Left lung (tissue), 10 donors: Measurements from ENCODE around the gene SF3B5. TPM values are rescaled to one million over a fixed set of nuclear protein-coding genes. Genes with fewer than 3 reads are reported as not detected.

Experiments used
- ATAC-seq: fragments of 200-7000 bp; cut with Tn5 transposase; one replicate; pipeline ENCODE4 v1.9.1; 2020; ENCODE audit warnings: moderate library complexity
- DNase-seq, 4 donors: peaks; one replicate each; pipeline ENCODE4 v3.0.0-alpha.2; 2013 to 2020
- H3K27ac ChIP-seq, 2 donors: fragments of 200-600 bp; sonication (generic) in 1 of 2; one replicate each; pipeline versions ENCODE4 v1.5.0 to v1.8.0; 2020 to 2021
- H3K27me3 ChIP-seq, 2 donors: fragments of 200-600 bp; sonication (generic) in 1 of 2; one replicate each; pipeline versions ENCODE4 v1.5.0 to v1.8.0; 2020 to 2021
- H3K36me3 ChIP-seq, 2 donors: fragments of 200-600 bp; sonication (generic) in 1 of 2; one replicate each; pipeline versions ENCODE4 v1.5.0 to v1.8.0; 2020 to 2021
- H3K4me1 ChIP-seq, 2 donors: fragments of 200-600 bp; one replicate each; pipeline ENCODE4 v1.8.0; 2021
- H3K4me3 ChIP-seq, 2 donors: fragments of 200-600 bp; sonication (generic) in 1 of 2; one replicate each; pipeline versions ENCODE4 v1.5.0 to v1.8.0; 2020 to 2021; ENCODE audit warnings: mild to moderate bottlenecking in 1 of 2
- H3K9me3 ChIP-seq, 2 donors: fragments of 200-600 bp; sonication (generic) in 1 of 2; one replicate each; pipeline versions ENCODE4 v1.5.0 to v1.8.0; 2020 to 2021
- CTCF ChIP-seq, 2 donors: fragments of 200-600 bp; sonication (generic) in 1 of 2; IDR thresholded peaks; one replicate each; pipeline versions ENCODE4 v1.5.0 to v1.8.0; 2021; ENCODE audit warnings: antibody characterized with exemption in 2 of 2
- intact Hi-C, 2 donors: fragments of 100-400 bp; cut with DNase I; formaldehyde crosslinking; loops; one replicate each; pipeline versions ENCODE4 v1.11.2 to v1.14.2; 2022
- polyA plus RNA-seq, 6 donors: library from polyadenylated mRNA; unstranded; fragments of 120-200 nt; gene quantifications; one replicate each; pipeline ENCODE4 v1.2.1, GENCODE V29; 2013; ENCODE audit not compliant: insufficient read length in 6 of 6
- total RNA-seq, 2 donors: library from RNA; stranded (reverse); fragmentation: NEBNext Ultra II Directional; extraction: Animal tissue kit (Norgen Biotek cat#: 25700); gene quantifications; one replicate each; pipeline ENCODE4 v1.2.1, GENCODE V29; 2021
- donor health status: DM: no; HTN: yes; CAD: no.
- donor health status: DM: no; HTN: no; CAD: no.

Gene SF3B5
- total and polyA plus RNA-seq, 8 donors = 100 to 135 (median 118) TPM

- no peak for DNase-seq
- no peak overlapping the region for H3K4me3 ChIP-seq
- no peaks in the 10 kb centered on the region for H3K9me3 ChIP-seq
- no peaks in the 10 kb centered on the region for H3K27me3 ChIP-seq
- H3K36me3 ChIP-seq = no peaks in the 10 kb centered on the region
- H3K4me1 ChIP-seq = peaks cover 0 to 12% of the 10 kb centered on the region in 2 donors
- intact Hi-C loops = no loop called here
- H3K27ac ChIP-seq = no peak overlapping the region
- no peak for ATAC-seq
- no peak for TF ChIP-seq CTCF (IDR thresholded peaks at IDR 0.05)
Measured at GRCh38 chr6:144123836-144124235, 28.5 kb upstream of the SF3B5 start.

DNA sequence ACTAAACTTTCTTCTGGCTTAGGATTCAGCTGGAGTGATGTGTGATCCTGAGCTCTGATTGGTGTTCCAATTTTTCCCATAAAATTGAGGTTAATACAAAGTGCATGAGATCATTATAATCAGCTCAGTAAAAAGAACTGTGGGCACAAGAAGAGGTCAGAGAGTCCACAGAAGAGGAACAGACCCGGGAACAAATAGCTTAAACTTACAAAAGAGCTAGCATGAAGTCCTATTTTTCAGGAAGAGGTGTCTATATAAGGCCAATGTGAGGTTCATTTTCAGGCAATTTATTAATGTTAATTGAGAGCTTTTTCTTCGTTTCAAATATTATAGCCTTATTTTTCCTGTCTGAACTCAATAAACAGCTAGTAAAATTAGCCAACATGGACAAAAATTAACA is 28.0 kb upstream of the SF3B5 start:
- Histone ChIP-seq H3K36me3 (no peaks in the 10 kb centered on the region), H3K27me3 (no peaks in the 10 kb centered on the region), H3K4me1 (peaks cover 0 to 12% of the 10 kb centered on the region in 2 donors), H3K4me3 (no peak overlapping the region), H3K27ac (no peak overlapping the region), H3K9me3 (no peaks in the 10 kb centered on the region)
- ATAC-seq (no peak), DNase-seq (no peak)
- intact Hi-C loops = no loop called here
- no peak for TF ChIP-seq CTCF (IDR thresholded peaks at IDR 0.05)

DNA sequence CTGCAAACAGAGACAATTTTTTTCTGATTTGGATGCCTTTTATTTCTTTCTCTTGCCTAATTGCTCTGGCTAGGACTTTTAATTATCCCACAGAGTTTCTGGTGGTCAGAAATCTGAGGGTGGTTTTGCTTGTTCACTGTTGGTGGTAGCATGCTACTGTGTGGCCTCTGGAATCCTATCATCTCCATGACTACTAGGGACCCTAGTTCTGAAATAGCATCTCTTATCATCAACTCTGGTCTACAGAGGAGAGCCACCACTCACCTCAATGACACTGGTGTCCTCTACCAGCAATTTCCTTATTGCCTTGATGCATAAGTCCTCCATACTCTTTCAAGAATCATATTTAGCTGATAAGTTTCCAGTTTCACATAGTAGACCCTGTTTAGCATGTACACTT is 27.5 kb upstream of the SF3B5 start:
- intact Hi-C loops = no loop called here
- no peak for TF ChIP-seq CTCF (IDR thresholded peaks at IDR 0.05)
- Histone ChIP-seq H3K4me1 (peaks cover 0 to 12% of the 10 kb centered on the region in 2 donors), H3K27me3 (no peaks in the 10 kb centered on the region), H3K9me3 (no peaks in the 10 kb centered on the region), H3K36me3 (no peaks in the 10 kb centered on the region), H3K4me3 (no peak overlapping the region), H3K27ac (no peak overlapping the region)
- ATAC-seq (no peak), DNase-seq (no peak)

DNA sequence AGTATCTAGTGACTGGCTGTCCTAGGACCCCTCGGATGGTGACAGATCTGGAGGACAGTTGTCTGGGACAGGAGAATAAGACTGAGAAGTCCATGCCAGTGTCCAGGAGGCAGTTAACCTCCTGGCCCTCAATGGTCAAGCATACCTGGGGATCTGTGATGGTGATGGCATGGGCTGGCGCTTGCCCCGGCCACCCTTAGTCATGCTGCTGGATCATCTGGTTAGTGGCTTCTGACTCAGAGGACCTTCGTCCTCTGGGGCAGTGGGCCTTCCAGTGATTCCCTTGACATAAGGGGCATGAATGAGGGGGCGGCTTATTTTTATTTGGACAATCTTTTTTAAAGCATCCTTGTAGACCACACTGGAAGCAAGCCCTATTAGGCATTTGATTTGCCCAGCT is 24.0 kb upstream of the SF3B5 start:
- Histone ChIP-seq H3K4me1 (peaks cover 0 to 12% of the 10 kb centered on the region in 2 donors), H3K27ac (no peak overlapping the region), H3K27me3 (no peaks in the 10 kb centered on the region), H3K36me3 (no peaks in the 10 kb centered on the region), H3K4me3 (no peak overlapping the region), H3K9me3 (no peaks in the 10 kb centered on the region)
- ATAC-seq (no peak), DNase-seq (no peak)
- no peak for TF ChIP-seq CTCF (IDR thresholded peaks at IDR 0.05)
- intact Hi-C loops = no loop called here

GRCh38 chr6:144115219-144115618 is 19.8 kb upstream of the SF3B5 start:
- intact Hi-C loops = no loop called here
- no peaks in the 10 kb centered on the region for H3K36me3 ChIP-seq
- H3K27me3 ChIP-seq = no peaks in the 10 kb centered on the region
- H3K9me3 ChIP-seq = no peaks in the 10 kb centered on the region
- H3K4me1 ChIP-seq = no peaks in the 10 kb centered on the region
- H3K27ac ChIP-seq = no peak overlapping the region
- ATAC-seq (no peak), DNase-seq (no peak)
- TF ChIP-seq CTCF (IDR thresholded peaks at IDR 0.05) = no peak
- no peak overlapping the region for H3K4me3 ChIP-seq
